ENCODE results near the gene TAF1C. TPM values are rescaled to one million over a fixed set of nuclear protein-coding genes. Genes with fewer than 3 reads are reported as not detected.
A peak's percentile ranks its signal among the peaks of the same experiment; 100 is the strongest.

The TAF1C gene
- total RNA-seq, 1 experiment from 2014 or later: 79.7 TPM

- peak in 1 of 2 experiments; percentile 31 for DNase-seq
- POLR2A ChIA-PET: no interaction called here
- CTCF ChIA-PET: interaction anchor here (1.0 kb wide), 1 partner anchor 8 kb away, joined by 10 read pairs; the partner anchor contains the start of gene TAF1C
- TF ChIP-seq CTCF (IDR thresholded peaks at IDR 0.05; ENCODE audit: insufficient read depth in 1 of 2, low read depth in 1 of 2, low read length in 1 of 2, severe bottlenecking in 1 of 2, unreplicated experiment in 1 of 2): no peak
- Histone ChIP-seq H3K9me3 (no peaks in the 10 kb centered on the region), H3K36me3 (ENCODE audit: control insufficient read depth, insufficient read depth, low read length) (no peaks in the 10 kb centered on the region), H3K4me1 (peaks cover 9% of the 10 kb centered on the region; the same call in 1 of the 2 replicates), H3K27me3 (replicated peaks; ENCODE audit: control insufficient read depth, insufficient read depth, low read length) (no peaks in the 10 kb centered on the region), H3K4me3 (ENCODE audit: low read depth, low read length) (no peak overlapping the region)
- BruUV-seq (replicated peaks): no TSS peak
- intact Hi-C loops (cut with micrococcal nuclease; ENCODE audit: unreplicated experiment): no loop called here
- H3K4me1 Mint-ChIP-seq (ENCODE audit: low read depth, unreplicated experiment): no peaks in the 10 kb centered on the region
- H3K27ac Mint-ChIP-seq (ENCODE audit: unreplicated experiment): no peak overlapping the region
- H3K27me3 Mint-ChIP-seq (ENCODE audit: insufficient read depth, unreplicated experiment): no peaks in the 10 kb centered on the region
- no peaks in the 10 kb centered on the region for H3K9me3 Mint-ChIP-seq (ENCODE audit: unreplicated experiment)
- H3K4me3 Mint-ChIP-seq (ENCODE audit: unreplicated experiment): no peak overlapping the region
- no peaks in the 10 kb centered on the region for H3K36me3 Mint-ChIP-seq (ENCODE audit: insufficient read depth, unreplicated experiment)
Observed at GRCh38 chr16:84194470-84195200, 7.8 kb upstream of the TAF1C start.

GRCh38 chr16:84194018-84194417, 7.2 kb upstream of the TAF1C start:
- CTCF ChIA-PET: no interaction called here
- H3K27me3 ChIP-seq (replicated peaks; ENCODE audit: control insufficient read depth, insufficient read depth, low read length): no peaks in the 10 kb centered on the region
- H3K4me3 Mint-ChIP-seq (ENCODE audit: unreplicated experiment): no peak overlapping the region

GRCh38 chr16:84193480-84193879, 6.6 kb upstream of the TAF1C start:
- Histone ChIP-seq H3K27me3 (replicated peaks; ENCODE audit: control insufficient read depth, insufficient read depth, low read length) (no peaks in the 10 kb centered on the region), H3K36me3 (ENCODE audit: control insufficient read depth, insufficient read depth, low read length) (no peaks in the 10 kb centered on the region), H3K4me1 (peaks cover 9% of the 10 kb centered on the region; the same call in 1 of the 2 replicates), H3K4me3 (ENCODE audit: low read depth, low read length) (no peak overlapping the region), H3K9me3 (no peaks in the 10 kb centered on the region)
- CTCF ChIA-PET: no interaction called here
- Mint-ChIP-seq H3K27ac (ENCODE audit: unreplicated experiment) (no peak overlapping the region), H3K36me3 (ENCODE audit: insufficient read depth, unreplicated experiment) (no peaks in the 10 kb centered on the region), H3K9me3 (ENCODE audit: unreplicated experiment) (no peaks in the 10 kb centered on the region), H3K27me3 (ENCODE audit: insufficient read depth, unreplicated experiment) (no peaks in the 10 kb centered on the region), H3K4me1 (ENCODE audit: low read depth, unreplicated experiment) (no peaks in the 10 kb centered on the region), H3K4me3 (ENCODE audit: unreplicated experiment) (no peak overlapping the region)
- DNase-seq: no peak
- no peak for TF ChIP-seq CTCF (IDR thresholded peaks at IDR 0.05; ENCODE audit: insufficient read depth in 1 of 2, low read depth in 1 of 2, low read length in 1 of 2, severe bottlenecking in 1 of 2, unreplicated experiment in 1 of 2)
- BruUV-seq (replicated peaks): no TSS peak
- intact Hi-C loops (cut with micrococcal nuclease; ENCODE audit: unreplicated experiment): no loop called here
- POLR2A ChIA-PET: no interaction called here

More at GRCh38 chr16:84194018-84194417, 7.2 kb upstream of the TAF1C start:
- POLR2A ChIA-PET: no interaction called here
- no peaks in the 10 kb centered on the region for H3K36me3 Mint-ChIP-seq (ENCODE audit: insufficient read depth, unreplicated experiment)
- no peaks in the 10 kb centered on the region for H3K27me3 Mint-ChIP-seq (ENCODE audit: insufficient read depth, unreplicated experiment)
- Histone ChIP-seq H3K9me3 (no peaks in the 10 kb centered on the region), H3K4me3 (ENCODE audit: low read depth, low read length) (no peak overlapping the region), H3K4me1 (peaks cover 9% of the 10 kb centered on the region; the same call in 1 of the 2 replicates), H3K36me3 (ENCODE audit: control insufficient read depth, insufficient read depth, low read length) (no peaks in the 10 kb centered on the region)
- no peaks in the 10 kb centered on the region for H3K4me1 Mint-ChIP-seq (ENCODE audit: low read depth, unreplicated experiment)
- H3K9me3 Mint-ChIP-seq (ENCODE audit: unreplicated experiment): no peaks in the 10 kb centered on the region
- intact Hi-C loops (cut with micrococcal nuclease; ENCODE audit: unreplicated experiment): no loop called here
- H3K27ac Mint-ChIP-seq (ENCODE audit: unreplicated experiment): no peak overlapping the region
- DNase-seq: no peak
- no TSS peak for BruUV-seq (replicated peaks)
- TF ChIP-seq CTCF (IDR thresholded peaks at IDR 0.05; ENCODE audit: insufficient read depth in 1 of 2, low read depth in 1 of 2, low read length in 1 of 2, severe bottlenecking in 1 of 2, unreplicated experiment in 1 of 2): no peak
